ENCODE results near the gene RGS3.

RGS3 gene

GRCh38 chr9:113602126-113603047 lies 138.9 kb downstream of the RGS3 start:
- peak; percentile 79 for DNase-seq

- no peak for DNase-seq
Observed at GRCh38 chr9:113603048-113603375, 139.5 kb downstream of the RGS3 start.

GRCh38 chr9:113603773-113604172 lies 140.2 kb downstream of the RGS3 start:
- DNase-seq: no peak

GRCh38 chr9:113604393-113604792 lies 140.9 kb downstream of the RGS3 start:
- no peak for DNase-seq

- DNase-seq: no peak
Observed at GRCh38 chr9:113606510-113606909, 143.0 kb downstream of the RGS3 start.

GRCh38 chr9:113608082-113608685 lies 144.7 kb downstream of the RGS3 start:
- DNase-seq: no peak

- DNase-seq: no peak
Observed at GRCh38 chr9:113609562-113610318, 146.2 kb downstream of the RGS3 start.

GRCh38 chr9:113611461-113612215 lies 148.1 kb downstream of the RGS3 start:
- no peak for DNase-seq

GRCh38 chr9:113612216-113612747 lies 148.8 kb downstream of the RGS3 start:
- no peak for DNase-seq

GRCh38 chr9:113612828-113613227 lies 149.3 kb downstream of the RGS3 start:
- DNase-seq: no peak

GRCh38 chr9:113613815-113614413 lies 150.4 kb downstream of the RGS3 start:
- no peak for DNase-seq

- DNase-seq: peak; percentile 65
Observed at GRCh38 chr9:113614843-113615648, 151.5 kb downstream of the RGS3 start.

GRCh38 chr9:113616116-113616515 lies 152.6 kb downstream of the RGS3 start:
- DNase-seq: no peak

- DNase-seq: no peak
Observed at GRCh38 chr9:113616621-113617496, 153.3 kb downstream of the RGS3 start.

- DNase-seq: no peak
Observed at GRCh38 chr9:113617550-113617949, 154.0 kb downstream of the RGS3 start.

- DNase-seq: no peak
Observed at GRCh38 chr9:113618836-113619490, 155.4 kb downstream of the RGS3 start.

- DNase-seq: no peak
Observed at GRCh38 chr9:113619491-113620376, 156.2 kb downstream of the RGS3 start.
